Mesendoderm (in vitro differentiated cells): ENCODE measurements around the gene HSD17B3.
A peak's percentile ranks its signal among the peaks of the same experiment; 100 is the strongest.

Source experiments
- DNase-seq: peaks from one replicate; pipeline ENCODE4 v3.0.0; 2013
- H2AK5ac ChIP-seq: 2 replicates; pipeline ENCODE4 v1.6.1; 2013; ENCODE audit warnings: low read length, inconsistent platforms
- H2BK120ac ChIP-seq: 2 replicates; pipeline ENCODE4 v1.6.1; 2013; ENCODE audit warnings: low read depth, mild to moderate bottlenecking, low read length, moderate library complexity, mixed read lengths
- H2BK15ac ChIP-seq: replicated peaks from 2 replicates; pipeline ENCODE4 v1.6.1; 2013; ENCODE audit warnings: low read depth, mild to moderate bottlenecking, moderate library complexity
- H2BK5ac ChIP-seq: 2 replicates; pipeline ENCODE4 v1.6.1; 2013; ENCODE audit warnings: low read length, inconsistent platforms
- H3K18ac ChIP-seq: 2 replicates; pipeline ENCODE4 v1.6.1; 2013; ENCODE audit warnings: mild to moderate bottlenecking, low read length, mixed read lengths
- H3K23ac ChIP-seq: one replicate; pipeline ENCODE4 v1.6.1; 2013; ENCODE audit warnings: low read length
- H3K27ac ChIP-seq: 2 replicates; pipeline ENCODE4 v1.5.1; 2013; ENCODE audit warnings: low read depth, mild to moderate bottlenecking, inconsistent platforms, low read length, moderate library complexity
- H3K27me3 ChIP-seq: 2 replicates; pipeline ENCODE4 v1.6.1; 2013; ENCODE audit warnings: low read length, control low read depth, mild to moderate bottlenecking, inconsistent platforms; ENCODE audit not compliant: insufficient read depth, poor library complexity
- H3K36me3 ChIP-seq: 2 replicates; pipeline ENCODE4 v1.6.1; 2013; ENCODE audit warnings: low read length, inconsistent platforms; ENCODE audit not compliant: control insufficient read depth, insufficient read depth
- H3K4ac ChIP-seq: one replicate; pipeline ENCODE4 v1.6.1; 2013; ENCODE audit warnings: low read depth, mild to moderate bottlenecking, low read length, moderate library complexity
- H3K4me1 ChIP-seq: 2 replicates; pipeline ENCODE4 v1.6.1; 2013; ENCODE audit warnings: low read depth, low read length, inconsistent platforms; ENCODE audit not compliant: control insufficient read depth
- H3K4me2 ChIP-seq: 2 replicates; pipeline ENCODE4 v1.6.1; 2013; ENCODE audit warnings: low read length
- H3K4me3 ChIP-seq: 2 replicates; pipeline ENCODE4 v1.5.1; 2013; ENCODE audit warnings: mild to moderate bottlenecking, low read length
- H3K56ac ChIP-seq: one replicate; pipeline ENCODE4 v1.6.1; 2013; ENCODE audit warnings: low read length
- H3K79me1 ChIP-seq: 2 replicates; pipeline ENCODE4 v1.6.1; 2013; ENCODE audit warnings: low read length, inconsistent platforms
- H3K79me2 ChIP-seq: 2 replicates; pipeline ENCODE4 v1.6.1; 2013; ENCODE audit warnings: mild to moderate bottlenecking, low read length; ENCODE audit not compliant: control insufficient read depth, insufficient read depth
- H3K9ac ChIP-seq: 2 replicates; pipeline ENCODE4 v1.6.1; 2013; ENCODE audit warnings: low read length, inconsistent platforms
- H4K5ac ChIP-seq: one replicate; pipeline ENCODE4 v1.6.1; 2013; ENCODE audit warnings: low read length
- H4K8ac ChIP-seq: one replicate; pipeline ENCODE4 v1.6.1; 2013; ENCODE audit warnings: low read depth, mild to moderate bottlenecking, control low read depth, low read length, moderate library complexity
- WGBS: extraction: QIAGEN DNeasy Blood & Tissue Kit; methylation state at CpG from one replicate; pipeline ENCODE4 v1.1.7; 2013; ENCODE audit warnings: low lambda C conversion rate, missing lambda C conversion rate; ENCODE audit not compliant: insufficient coverage; ENCODE audit errors: extremely low coverage; 5-methylcytosine and 5-hydroxymethylcytosine counted together

The HSD17B3 gene

GRCh38 chr9:96281641-96282040, 20.3 kb downstream of the HSD17B3 start:
- peaks cover 3% of the 10 kb centered on the region for H3K4me1 ChIP-seq
- no peak overlapping the region for H3K4me3 ChIP-seq
- no peak overlapping the region for H2BK120ac ChIP-seq
- H3K36me3 ChIP-seq: no peaks in the 10 kb centered on the region
- H4K8ac ChIP-seq: no peak overlapping the region
- WGBS: no CpG with 5 or more reads among the region's 6 CpGs
- no peaks in the 10 kb centered on the region for H3K27me3 ChIP-seq
- H2AK5ac ChIP-seq: no peak overlapping the region
- no peak overlapping the region for H3K27ac ChIP-seq
- DNase-seq: no peak
- no peak overlapping the region for H3K18ac ChIP-seq
- no peak overlapping the region for H3K23ac ChIP-seq
- no peak overlapping the region for H3K9ac ChIP-seq
- no peak overlapping the region for H2BK15ac ChIP-seq
- no peaks in the 10 kb centered on the region for H3K79me2 ChIP-seq
- no peak overlapping the region for H3K56ac ChIP-seq
- H3K79me1 ChIP-seq: no peaks in the 10 kb centered on the region
- no peak overlapping the region for H3K4ac ChIP-seq
- no peak overlapping the region for H2BK5ac ChIP-seq
- no peak overlapping the region for H3K4me2 ChIP-seq
- no peak overlapping the region for H4K5ac ChIP-seq

- Histone ChIP-seq H3K56ac (no peak overlapping the region), H3K18ac (no peak overlapping the region), H3K79me2 (no peaks in the 10 kb centered on the region), H3K27me3 (no peaks in the 10 kb centered on the region), H3K79me1 (no peaks in the 10 kb centered on the region), H2BK5ac (no peak overlapping the region), H3K4me1 (peaks cover 3% of the 10 kb centered on the region), H3K4ac (no peak overlapping the region), H2AK5ac (no peak overlapping the region), H2BK120ac (no peak overlapping the region), H3K4me2 (no peak overlapping the region), H3K27ac (no peak overlapping the region), H4K8ac (no peak overlapping the region), H3K23ac (no peak overlapping the region), H3K4me3 (no peak overlapping the region), H4K5ac (no peak overlapping the region), H2BK15ac (no peak overlapping the region), H3K9ac (no peak overlapping the region), H3K36me3 (no peaks in the 10 kb centered on the region)
- WGBS: no CpG with 5 or more reads among the region's 8 CpGs
- DNase-seq: peak; percentile 87
Observed at GRCh38 chr9:96279932-96280331, 22.0 kb downstream of the HSD17B3 start.

GRCh38 chr9:96274939-96275338, 27.0 kb downstream of the HSD17B3 start:
- H4K8ac ChIP-seq: no peak overlapping the region
- no peak overlapping the region for H2BK120ac ChIP-seq
- no peak overlapping the region for H2BK15ac ChIP-seq
- H3K18ac ChIP-seq: no peak overlapping the region
- H3K9ac ChIP-seq: no peak overlapping the region
- no peaks in the 10 kb centered on the region for H3K79me2 ChIP-seq
- H3K27ac ChIP-seq: no peak overlapping the region
- no peak overlapping the region for H3K4me2 ChIP-seq
- H3K4me3 ChIP-seq: no peak overlapping the region
- no peak overlapping the region for H2BK5ac ChIP-seq
- no peak overlapping the region for H4K5ac ChIP-seq
- no peaks in the 10 kb centered on the region for H3K79me1 ChIP-seq
- H3K36me3 ChIP-seq: no peaks in the 10 kb centered on the region
- H3K23ac ChIP-seq: no peak overlapping the region
- no CpG with 5 or more reads among the region's 2 CpGs for WGBS
- H3K27me3 ChIP-seq: no peaks in the 10 kb centered on the region
- H2AK5ac ChIP-seq: no peak overlapping the region
- H3K56ac ChIP-seq: no peak overlapping the region
- peaks cover 3% of the 10 kb centered on the region for H3K4me1 ChIP-seq
- H3K4ac ChIP-seq: no peak overlapping the region
- DNase-seq: no peak

- DNase-seq: no peak
- WGBS: no CpG with 5 or more reads among the region's 1 CpG
- Histone ChIP-seq H3K9ac (no peak overlapping the region), H3K27me3 (no peaks in the 10 kb centered on the region), H2BK5ac (no peak overlapping the region), H4K8ac (no peak overlapping the region), H4K5ac (no peak overlapping the region), H3K4ac (no peak overlapping the region), H3K79me2 (no peaks in the 10 kb centered on the region), H2BK15ac (no peak overlapping the region), H3K4me1 (peaks cover 2% of the 10 kb centered on the region), H3K23ac (no peak overlapping the region), H3K4me3 (no peak overlapping the region), H3K79me1 (no peaks in the 10 kb centered on the region), H3K4me2 (no peak overlapping the region), H3K27ac (no peak overlapping the region), H3K56ac (no peak overlapping the region), H2AK5ac (no peak overlapping the region), H2BK120ac (no peak overlapping the region), H3K18ac (no peak overlapping the region), H3K36me3 (no peaks in the 10 kb centered on the region)
Observed at GRCh38 chr9:96270236-96270744, 31.7 kb downstream of the HSD17B3 start.

GRCh38 chr9:96258967-96259366, 43.0 kb downstream of the HSD17B3 start:
- Histone ChIP-seq H3K4me1 (peaks cover 4% of the 10 kb centered on the region), H3K56ac (no peak overlapping the region), H4K5ac (no peak overlapping the region), H3K27me3 (no peaks in the 10 kb centered on the region), H3K27ac (no peak overlapping the region), H3K79me1 (no peaks in the 10 kb centered on the region), H3K4me2 (no peak overlapping the region), H3K36me3 (no peaks in the 10 kb centered on the region), H3K18ac (no peak overlapping the region), H3K4me3 (no peak overlapping the region), H3K79me2 (no peaks in the 10 kb centered on the region), H3K23ac (no peak overlapping the region), H2BK15ac (peak overlapping the region; percentile 46), H2BK120ac (no peak overlapping the region), H2BK5ac (no peak overlapping the region), H4K8ac (no peak overlapping the region), H3K9ac (no peak overlapping the region), H2AK5ac (no peak overlapping the region), H3K4ac (no peak overlapping the region)
- DNase-seq: peak; percentile 23
- no CpG with 5 or more reads among the region's 4 CpGs for WGBS

- no peak overlapping the region for H3K56ac ChIP-seq
- H3K23ac ChIP-seq: no peak overlapping the region
- H2BK120ac ChIP-seq: no peak overlapping the region
- no peaks in the 10 kb centered on the region for H3K79me2 ChIP-seq
- H3K4ac ChIP-seq: no peak overlapping the region
- peak; percentile 96 for DNase-seq
- H3K27ac ChIP-seq: no peak overlapping the region
- H3K4me3 ChIP-seq: no peak overlapping the region
- no peak overlapping the region for H4K5ac ChIP-seq
- H3K9ac ChIP-seq: no peak overlapping the region
- no peak overlapping the region for H2AK5ac ChIP-seq
- peaks cover 4% of the 10 kb centered on the region for H3K4me1 ChIP-seq
- no peak overlapping the region for H2BK15ac ChIP-seq
- H3K4me2 ChIP-seq: no peak overlapping the region
- no peaks in the 10 kb centered on the region for H3K79me1 ChIP-seq
- H3K27me3 ChIP-seq: no peaks in the 10 kb centered on the region
- H3K18ac ChIP-seq: no peak overlapping the region
- H4K8ac ChIP-seq: no peak overlapping the region
- H2BK5ac ChIP-seq: no peak overlapping the region
- no peaks in the 10 kb centered on the region for H3K36me3 ChIP-seq
- no CpG with 5 or more reads among the region's 9 CpGs for WGBS
Observed at GRCh38 chr9:96256800-96257199, 45.2 kb downstream of the HSD17B3 start.
